ENCODE measurements around the gene PLCB1.

The PLCB1 gene

DNA sequence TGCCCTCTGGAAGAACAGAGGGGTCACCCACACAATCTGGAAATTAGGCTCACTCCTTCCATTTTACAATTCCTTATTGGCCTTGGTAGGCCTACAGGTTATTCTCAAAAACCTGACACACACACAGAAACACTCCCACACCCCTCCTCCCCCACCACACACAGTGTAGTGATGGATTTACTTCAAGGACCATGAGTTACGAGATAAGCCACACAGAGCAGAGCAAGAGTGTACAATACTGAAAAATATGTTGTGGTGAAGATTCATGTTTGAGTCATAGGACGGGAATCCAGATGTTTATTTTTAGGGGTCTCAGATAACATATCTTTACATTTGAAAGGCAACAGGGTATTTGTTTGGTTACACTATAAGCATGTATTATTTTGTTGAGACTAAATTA, 291.9 kb downstream of the PLCB1 start:
- no peaks in the 10 kb centered on the region for H3K36me3 ChIP-seq
- no peak overlapping the region for H3K4me3 ChIP-seq (ENCODE audit: low read depth in 1 of 2, low read length in 1 of 2)
- TF ChIP-seq, protein P1, sequence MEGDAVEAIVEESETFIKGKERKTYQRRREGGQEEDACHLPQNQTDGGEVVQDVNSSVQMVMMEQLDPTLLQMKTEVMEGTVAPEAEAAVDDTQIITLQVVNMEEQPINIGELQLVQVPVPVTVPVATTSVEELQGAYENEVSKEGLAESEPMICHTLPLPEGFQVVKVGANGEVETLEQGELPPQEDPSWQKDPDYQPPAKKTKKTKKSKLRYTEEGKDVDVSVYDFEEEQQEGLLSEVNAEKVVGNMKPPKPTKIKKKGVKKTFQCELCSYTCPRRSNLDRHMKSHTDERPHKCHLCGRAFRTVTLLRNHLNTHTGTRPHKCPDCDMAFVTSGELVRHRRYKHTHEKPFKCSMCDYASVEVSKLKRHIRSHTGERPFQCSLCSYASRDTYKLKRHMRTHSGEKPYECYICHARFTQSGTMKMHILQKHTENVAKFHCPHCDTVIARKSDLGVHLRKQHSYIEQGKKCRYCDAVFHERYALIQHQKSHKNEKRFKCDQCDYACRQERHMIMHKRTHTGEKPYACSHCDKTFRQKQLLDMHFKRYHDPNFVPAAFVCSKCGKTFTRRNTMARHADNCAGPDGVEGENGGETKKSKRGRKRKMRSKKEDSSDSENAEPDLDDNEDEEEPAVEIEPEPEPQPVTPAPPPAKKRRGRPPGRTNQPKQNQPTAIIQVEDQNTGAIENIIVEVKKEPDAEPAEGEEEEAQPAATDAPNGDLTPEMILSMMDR (IDR thresholded peaks at IDR 0.05): no peak
- H3K27me3 ChIP-seq: no peaks in the 10 kb centered on the region
- no peaks in the 10 kb centered on the region for H3K9me3 ChIP-seq
- H3K27ac ChIP-seq: peak overlapping the region; percentile 96
- H3K4me1 ChIP-seq (ENCODE audit: control insufficient read depth in 1 of 2, insufficient read depth in 1 of 2, low read depth in 1 of 2, low read length in 1 of 2): peaks cover 52 to 57% of the 10 kb centered on the region in 2 experiments

DNA sequence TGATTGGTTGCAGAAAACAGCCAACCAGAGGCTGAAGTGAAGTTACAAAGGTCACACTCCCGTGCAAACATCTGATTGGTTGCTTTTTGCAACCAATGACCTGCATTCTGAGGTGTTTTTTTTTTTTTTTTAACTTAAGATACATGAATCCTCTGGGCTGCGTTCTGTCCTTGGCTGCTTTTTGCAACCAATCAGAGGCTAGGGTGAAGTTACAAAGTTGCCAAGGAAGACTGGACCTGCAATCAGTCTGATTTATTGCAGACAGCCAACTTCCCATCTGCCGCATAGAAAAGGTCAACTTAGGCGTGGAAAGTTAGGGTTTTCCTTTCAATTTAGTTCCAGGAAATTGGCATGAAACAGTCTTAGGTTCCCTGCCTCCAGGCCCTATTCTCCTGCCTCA, 292.9 kb downstream of the PLCB1 start:
- Histone ChIP-seq H3K27me3 (no peaks in the 10 kb centered on the region), H3K4me3 (ENCODE audit: low read depth in 1 of 2, low read length in 1 of 2) (peak overlapping the region; percentile 4 to 7), H3K4me1 (ENCODE audit: control insufficient read depth in 1 of 2, insufficient read depth in 1 of 2, low read depth in 1 of 2, low read length in 1 of 2) (peaks cover 62 to 67% of the 10 kb centered on the region in 2 experiments), H3K36me3 (no peaks in the 10 kb centered on the region), H3K9me3 (no peaks in the 10 kb centered on the region), H3K27ac (peak overlapping the region; percentile 96)
- TF ChIP-seq, protein P1 (IDR thresholded peaks at IDR 0.05): no peak

DNA sequence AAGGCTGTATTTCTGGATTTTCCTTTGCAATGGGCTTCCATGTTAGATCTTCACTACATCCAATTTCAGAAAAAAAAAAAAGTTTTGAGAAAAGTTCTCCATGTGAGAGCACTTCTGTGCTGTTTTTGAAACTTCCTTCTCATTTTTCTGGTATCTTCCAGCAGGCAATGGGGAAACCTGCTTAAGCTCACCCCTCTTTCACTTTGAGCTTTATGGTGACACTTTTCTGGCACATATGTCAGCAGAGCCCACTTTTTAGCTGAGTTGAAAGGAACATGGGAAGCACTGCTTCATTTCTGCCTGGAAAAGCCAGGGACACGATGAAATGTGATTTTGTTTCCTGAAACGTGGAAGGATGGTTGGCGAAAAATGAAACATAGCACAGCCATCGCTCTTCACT, 293.7 kb downstream of the PLCB1 start:
- Histone ChIP-seq H3K27ac (peak overlapping the region; percentile 96), H3K27me3 (no peaks in the 10 kb centered on the region), H3K4me1 (ENCODE audit: control insufficient read depth in 1 of 2, insufficient read depth in 1 of 2, low read depth in 1 of 2, low read length in 1 of 2) (peaks cover 68 to 73% of the 10 kb centered on the region in 2 experiments), H3K9me3 (no peaks in the 10 kb centered on the region), H3K36me3 (no peaks in the 10 kb centered on the region), H3K4me3 (ENCODE audit: low read depth in 1 of 2, low read length in 1 of 2) (peak overlapping the region; percentile 4 to 22)
- TF ChIP-seq, protein P1 (IDR thresholded peaks at IDR 0.05): no peak

DNA sequence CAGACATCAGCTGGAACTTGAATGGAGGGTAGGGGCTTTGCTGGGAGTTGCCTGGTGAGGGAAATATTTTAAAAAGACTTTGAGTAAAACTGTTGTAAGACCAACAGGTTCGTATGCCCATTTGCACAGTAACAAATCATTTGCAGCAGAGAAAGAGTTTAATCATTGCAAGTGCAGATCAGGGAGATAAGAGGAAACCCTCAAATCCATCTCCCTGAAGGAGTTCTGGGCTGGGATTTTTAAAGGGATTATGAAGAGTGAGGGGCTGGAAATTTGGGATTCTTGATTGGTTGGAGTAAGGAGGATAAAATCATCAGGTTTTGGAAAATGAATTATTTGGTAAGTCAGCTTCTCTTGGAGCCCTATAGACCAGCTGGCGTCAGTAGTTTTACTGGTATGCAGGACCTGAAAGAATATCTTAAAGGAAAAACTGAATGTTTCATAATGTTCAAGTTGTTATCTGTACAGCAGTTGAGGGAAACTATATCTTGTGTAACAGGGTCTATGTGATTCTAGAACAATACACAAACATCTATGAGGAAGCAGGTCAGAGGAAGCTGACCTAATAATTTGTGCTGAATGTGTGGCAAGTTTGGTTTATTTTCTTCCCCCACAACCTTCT, 295.5 kb downstream of the PLCB1 start:
- Histone ChIP-seq H3K4me3 (ENCODE audit: low read depth in 1 of 2, low read length in 1 of 2) (peak overlapping the region; percentile 21 to 27), H3K27ac (peak overlapping the region; percentile 96), H3K36me3 (no peaks in the 10 kb centered on the region), H3K4me1 (ENCODE audit: control insufficient read depth in 1 of 2, insufficient read depth in 1 of 2, low read depth in 1 of 2, low read length in 1 of 2) (peaks cover 66 to 77% of the 10 kb centered on the region in 2 experiments), H3K27me3 (no peaks in the 10 kb centered on the region), H3K9me3 (no peaks in the 10 kb centered on the region)
- TF ChIP-seq, protein P1 (IDR thresholded peaks at IDR 0.05): peak; percentile 10

DNA sequence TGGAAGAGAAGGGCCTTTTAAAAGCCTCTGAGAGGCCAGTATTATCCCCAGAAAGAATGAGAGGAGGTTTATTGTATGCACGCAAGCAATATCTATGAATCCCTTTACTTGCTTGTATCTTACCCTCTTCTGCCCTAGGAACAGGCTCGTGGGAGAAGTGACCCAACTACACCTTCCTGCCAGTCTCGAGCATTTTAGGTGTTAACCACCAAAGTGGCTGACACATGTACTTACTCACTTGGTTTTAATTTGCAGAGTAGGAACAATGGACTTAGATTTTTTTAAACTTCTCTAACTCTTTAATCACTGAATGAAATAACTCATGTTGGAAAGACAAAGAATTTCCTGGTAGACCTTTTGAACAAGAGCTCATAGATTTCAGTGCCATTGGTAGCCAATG, 296.9 kb downstream of the PLCB1 start:
- Histone ChIP-seq H3K27me3 (no peaks in the 10 kb centered on the region), H3K4me1 (ENCODE audit: control insufficient read depth in 1 of 2, insufficient read depth in 1 of 2, low read depth in 1 of 2, low read length in 1 of 2) (peaks cover 81 to 91% of the 10 kb centered on the region in 2 experiments), H3K4me3 (ENCODE audit: low read depth in 1 of 2, low read length in 1 of 2) (peak overlapping the region in 1 of 2 experiments; percentile 21), H3K36me3 (no peaks in the 10 kb centered on the region), H3K9me3 (no peaks in the 10 kb centered on the region), H3K27ac (peak overlapping the region; percentile 96)
- TF ChIP-seq, protein P1 (IDR thresholded peaks at IDR 0.05): no peak

Measured in neutrophil (primary cell).